ENCODE data around the gene WDR5B.
"Not testable (repeated sequence)": the region's sequence is repeated elsewhere in the genome, so short reads cannot be mapped to it uniquely, and the experiment has no call there.

The WDR5B gene

GRCh38 chr3:122394173-122394572 is 21.7 kb downstream of the WDR5B start:
- Mint-ChIP-seq H3K4me3 (no peak overlapping the region), H3K4me1 (ENCODE audit: low read depth) (peaks cover 36% of the 10 kb centered on the region), H3K36me3 (peaks cover 2% of the 10 kb centered on the region), H3K27ac (no peak overlapping the region), H3K27me3 (no peaks in the 10 kb centered on the region), H3K9me3 (ENCODE audit: low read depth) (no peaks in the 10 kb centered on the region)

DNA sequence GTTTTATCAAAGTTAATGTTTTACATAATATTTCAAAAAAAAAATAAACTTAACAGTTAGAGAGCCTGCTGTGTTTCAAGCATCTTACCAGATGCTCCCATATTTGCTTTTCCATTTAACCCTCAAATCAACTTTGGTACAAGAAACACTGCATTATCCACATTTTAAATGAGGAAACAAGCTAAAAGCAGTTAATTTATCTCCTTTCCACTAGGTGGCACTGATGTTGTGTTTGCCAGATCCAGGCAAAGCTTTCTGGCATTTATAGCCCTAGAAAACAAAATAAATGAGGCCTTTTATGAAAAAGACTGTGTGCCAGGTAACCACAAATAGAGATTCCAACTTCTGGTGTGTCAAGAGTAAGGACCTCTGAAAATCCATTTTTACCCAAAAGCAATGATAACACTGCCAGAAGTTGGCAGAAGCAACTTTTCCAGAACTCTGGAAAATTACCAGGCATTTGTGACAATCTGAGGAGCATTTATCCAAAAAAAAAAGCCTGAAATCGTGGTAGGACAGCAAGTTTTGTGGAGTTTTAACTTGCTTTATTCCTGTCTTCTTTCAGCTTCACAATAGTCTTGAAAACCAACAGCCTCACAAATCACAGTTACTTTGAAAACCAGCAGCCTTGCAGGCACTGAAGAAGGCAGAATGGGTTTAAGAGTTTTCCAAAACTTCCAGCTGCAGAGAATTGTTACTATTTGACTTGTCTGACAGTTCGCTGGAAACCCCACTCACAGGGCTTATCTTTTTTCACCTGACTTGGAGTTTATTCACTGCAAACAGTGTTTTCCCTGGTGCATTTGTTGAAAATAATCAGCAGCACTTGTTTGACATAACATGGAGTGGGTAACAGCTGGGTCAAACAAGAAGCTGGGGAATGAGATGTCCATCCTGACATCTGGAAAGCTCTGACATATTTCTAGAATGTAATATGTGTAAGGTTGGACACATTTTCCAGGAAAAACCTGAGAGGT is 22.7 kb downstream of the WDR5B start:
- H3K4me3 Mint-ChIP-seq, result no peak overlapping the region
- H3K9me3 Mint-ChIP-seq (ENCODE audit: low read depth), result no peaks in the 10 kb centered on the region
- H3K36me3 Mint-ChIP-seq, result peaks cover 2% of the 10 kb centered on the region
- H3K4me1 Mint-ChIP-seq (ENCODE audit: low read depth), result peaks cover 37% of the 10 kb centered on the region
- no peak overlapping the region for H3K27ac Mint-ChIP-seq
- H3K27me3 Mint-ChIP-seq, result no peaks in the 10 kb centered on the region

GRCh38 chr3:122391681-122392446 is 24.0 kb downstream of the WDR5B start:
- peaks cover 2% of the 10 kb centered on the region for H3K36me3 Mint-ChIP-seq
- no peak overlapping the region for H3K4me3 Mint-ChIP-seq
- H3K27me3 Mint-ChIP-seq, result no peaks in the 10 kb centered on the region
- H3K4me1 Mint-ChIP-seq (ENCODE audit: low read depth), result peaks cover 40% of the 10 kb centered on the region
- no peak overlapping the region for H3K27ac Mint-ChIP-seq
- no peaks in the 10 kb centered on the region for H3K9me3 Mint-ChIP-seq (ENCODE audit: low read depth)

- Mint-ChIP-seq H3K36me3 (peaks cover 5% of the 10 kb centered on the region), H3K9me3 (ENCODE audit: low read depth) (no peaks in the 10 kb centered on the region), H3K4me3 (no peak overlapping the region), H3K27ac (no peak overlapping the region), H3K27me3 (no peaks in the 10 kb centered on the region), H3K4me1 (ENCODE audit: low read depth) (peaks cover 42% of the 10 kb centered on the region)
These were observed 25.2 kb downstream of the WDR5B start for GRCh38 chr3:122390665-122391064.

DNA sequence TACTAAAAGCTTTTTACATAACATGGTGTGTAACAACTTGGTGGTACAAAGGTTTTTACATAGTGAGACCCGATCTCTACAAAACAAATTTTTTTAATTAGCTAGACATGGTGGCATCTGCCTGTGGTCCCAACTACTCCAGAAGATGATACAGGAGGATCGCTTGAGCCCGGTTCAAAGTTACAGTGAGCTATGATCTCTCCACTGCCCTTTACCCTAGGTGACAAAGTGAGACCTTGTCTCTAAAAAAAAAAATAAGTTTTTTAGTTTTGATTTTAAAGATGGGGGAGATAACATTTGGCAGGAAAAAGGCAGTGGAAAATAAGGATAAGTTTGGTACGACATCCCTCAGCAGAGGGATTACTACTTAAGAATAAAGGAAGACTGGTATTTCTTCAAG is 26.0 kb downstream of the WDR5B start:
- Mint-ChIP-seq H3K4me3 (no peak overlapping the region), H3K36me3 (peaks cover 5% of the 10 kb centered on the region), H3K27ac (no peak overlapping the region), H3K9me3 (ENCODE audit: low read depth) (no peaks in the 10 kb centered on the region), H3K4me1 (ENCODE audit: low read depth) (peaks cover 41% of the 10 kb centered on the region), H3K27me3 (no peaks in the 10 kb centered on the region)

GRCh38 chr3:122389197-122389596 is 26.7 kb downstream of the WDR5B start:
- Mint-ChIP-seq H3K4me1 (ENCODE audit: low read depth) (peaks cover 44% of the 10 kb centered on the region), H3K9me3 (ENCODE audit: low read depth) (no peaks in the 10 kb centered on the region), H3K36me3 (peaks cover 3% of the 10 kb centered on the region), H3K27ac (peak overlapping the region; percentile 34), H3K27me3 (no peaks in the 10 kb centered on the region), H3K4me3 (no peak overlapping the region)

GRCh38 chr3:122387709-122388108 is 28.2 kb downstream of the WDR5B start:
- Mint-ChIP-seq H3K27ac (no peak overlapping the region), H3K4me3 (no peak overlapping the region), H3K27me3 (no peaks in the 10 kb centered on the region), H3K36me3 (peaks cover 3% of the 10 kb centered on the region), H3K9me3 (ENCODE audit: low read depth) (no peaks in the 10 kb centered on the region), H3K4me1 (ENCODE audit: low read depth) (peaks cover 42% of the 10 kb centered on the region)

DNA sequence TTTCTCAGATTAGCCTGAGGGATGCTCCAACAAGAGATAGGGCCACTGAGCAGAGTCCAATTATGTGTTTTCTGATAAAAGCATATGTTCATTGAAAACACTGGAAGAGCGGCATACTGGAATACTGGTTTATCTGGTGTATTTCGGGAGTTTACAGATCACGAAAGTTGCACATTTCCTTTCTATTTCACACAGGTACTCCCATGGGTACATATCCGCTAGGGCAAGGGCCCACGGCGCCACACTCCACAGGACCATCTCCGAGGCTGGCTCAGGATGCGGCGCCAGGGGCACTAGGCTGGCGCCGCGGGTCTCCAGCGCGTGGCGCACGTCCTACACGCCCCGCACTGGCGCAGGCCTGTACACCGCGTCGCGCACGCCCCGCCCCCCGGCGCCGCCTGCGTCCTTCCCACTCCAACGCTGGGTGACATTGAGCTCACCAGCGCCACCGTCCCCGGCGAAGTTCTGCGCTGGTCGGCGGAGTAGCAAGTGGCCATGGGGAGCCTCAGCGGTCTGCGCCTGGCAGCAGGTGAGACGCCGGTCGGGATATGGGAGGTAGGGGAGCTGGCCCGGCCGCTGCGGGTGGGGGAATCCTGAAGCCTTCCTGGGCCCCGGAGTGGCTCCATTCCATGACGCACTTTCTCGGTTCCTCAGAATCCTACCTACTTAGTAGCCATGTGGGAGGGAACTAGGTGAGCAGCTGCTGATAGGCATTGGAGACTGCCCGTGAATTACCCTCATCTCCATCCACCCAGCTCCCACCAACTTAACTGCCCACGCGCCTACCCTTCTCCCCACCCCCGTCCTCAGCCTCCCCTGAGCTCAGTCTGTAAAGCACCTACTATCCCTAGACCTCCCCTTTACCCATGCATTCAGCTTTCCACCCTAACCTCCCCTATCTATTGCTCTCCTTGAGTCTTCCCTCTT is 31.8 kb downstream of the WDR5B start, which contains the start of gene FAM162A:
TSS of gene FAM162A (plus strand) at position 412 of the 927 bp plus-strand sequence. CDS start at position 496, 84 bp downstream.
- H3K27ac Mint-ChIP-seq, result peak within 1 kb of the TSS; percentile 97
- peaks cover 62% of the 10 kb centered on the region for H3K4me1 Mint-ChIP-seq (ENCODE audit: low read depth)
- H3K36me3 Mint-ChIP-seq, result peaks cover 3% of the 10 kb centered on the region
- H3K4me3 Mint-ChIP-seq, result peak within 1 kb of the TSS; percentile 89
- no peaks in the 10 kb centered on the region for H3K27me3 Mint-ChIP-seq
- no peaks in the 10 kb centered on the region for H3K9me3 Mint-ChIP-seq (ENCODE audit: low read depth)

- Mint-ChIP-seq H3K4me1 (ENCODE audit: low read depth) (peaks cover 65% of the 10 kb centered on the region), H3K36me3 (peaks cover 3% of the 10 kb centered on the region), H3K9me3 (ENCODE audit: low read depth) (no peaks in the 10 kb centered on the region), H3K4me3 (peak within 1 kb of the TSS; percentile 89), H3K27me3 (no peaks in the 10 kb centered on the region), H3K27ac (peak within 1 kb of the TSS; percentile 97)
These were observed 32.8 kb downstream of the WDR5B start, which contains the start of gene MIX23 for GRCh38 chr3:122382888-122383666. Gene MIX23 (minus strand): TSS chr3:122383231. CDS start chr3:122383224, 7 bp downstream.

DNA sequence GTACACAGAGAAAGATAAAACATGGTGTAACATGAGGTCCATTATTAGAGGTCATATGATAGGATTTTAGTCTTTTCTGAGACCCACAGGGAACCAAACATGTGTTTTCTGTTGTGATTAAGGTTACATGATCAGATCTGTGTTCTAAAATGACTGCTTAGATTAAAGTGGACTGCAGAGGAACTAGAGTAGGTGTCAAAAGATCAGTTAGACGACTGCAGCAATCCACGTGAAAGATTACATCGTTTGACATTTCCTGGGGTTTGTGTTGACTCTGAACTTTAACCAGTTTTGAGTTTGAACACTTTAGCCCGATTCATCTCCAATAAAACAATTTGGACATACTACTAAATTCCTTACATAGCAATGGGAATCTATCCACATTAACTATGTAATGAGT is 37.9 kb downstream of the WDR5B start:
- H3K27ac Mint-ChIP-seq, result no peak overlapping the region

DNA sequence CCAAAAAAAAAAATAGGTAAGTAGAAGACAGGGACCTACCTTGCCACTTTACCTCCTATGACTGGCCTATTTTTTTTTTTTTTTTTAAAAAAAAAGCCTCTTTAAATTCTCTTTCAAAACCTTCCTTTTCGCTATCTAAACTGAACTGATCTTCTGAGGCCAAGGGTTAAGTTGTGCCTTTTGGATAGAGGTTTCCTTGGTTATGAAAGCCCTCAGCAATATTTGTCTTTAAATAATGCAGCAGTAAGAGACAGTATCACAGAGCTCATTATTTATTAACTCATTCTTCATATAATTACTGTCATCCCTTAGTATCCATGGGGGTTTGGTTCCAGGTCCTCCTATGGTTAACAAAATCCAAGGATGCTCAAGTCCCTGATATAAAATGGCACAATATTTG is 41.8 kb downstream of the WDR5B start:
- Mint-ChIP-seq H3K4me1 (ENCODE audit: low read depth) (peaks cover 12% of the 10 kb centered on the region), H3K9me3 (ENCODE audit: low read depth) (no peaks in the 10 kb centered on the region), H3K27me3 (no peaks in the 10 kb centered on the region), H3K27ac (no peak overlapping the region), H3K4me3 (no peak overlapping the region), H3K36me3 (peaks cover 14% of the 10 kb centered on the region)

More for the DNA sequence above, 37.9 kb downstream of the WDR5B start:
- no peaks in the 10 kb centered on the region for H3K27me3 Mint-ChIP-seq
- H3K9me3 Mint-ChIP-seq (ENCODE audit: low read depth), result no peaks in the 10 kb centered on the region
- H3K4me1 Mint-ChIP-seq (ENCODE audit: low read depth), result peaks cover 33% of the 10 kb centered on the region
- peaks cover 9% of the 10 kb centered on the region for H3K36me3 Mint-ChIP-seq
- H3K4me3 Mint-ChIP-seq, result no peak overlapping the region

GRCh38 chr3:122366379-122366749 is 49.5 kb downstream of the WDR5B start:
- no peak overlapping the region for H3K4me3 Mint-ChIP-seq
- H3K36me3 Mint-ChIP-seq, result peaks cover 8% of the 10 kb centered on the region
- H3K27me3 Mint-ChIP-seq, result no peaks in the 10 kb centered on the region
- no peak overlapping the region for H3K27ac Mint-ChIP-seq
- H3K4me1 Mint-ChIP-seq (ENCODE audit: low read depth), result peaks cover 1% of the 10 kb centered on the region
- H3K9me3 Mint-ChIP-seq (ENCODE audit: low read depth), result no peaks in the 10 kb centered on the region

DNA sequence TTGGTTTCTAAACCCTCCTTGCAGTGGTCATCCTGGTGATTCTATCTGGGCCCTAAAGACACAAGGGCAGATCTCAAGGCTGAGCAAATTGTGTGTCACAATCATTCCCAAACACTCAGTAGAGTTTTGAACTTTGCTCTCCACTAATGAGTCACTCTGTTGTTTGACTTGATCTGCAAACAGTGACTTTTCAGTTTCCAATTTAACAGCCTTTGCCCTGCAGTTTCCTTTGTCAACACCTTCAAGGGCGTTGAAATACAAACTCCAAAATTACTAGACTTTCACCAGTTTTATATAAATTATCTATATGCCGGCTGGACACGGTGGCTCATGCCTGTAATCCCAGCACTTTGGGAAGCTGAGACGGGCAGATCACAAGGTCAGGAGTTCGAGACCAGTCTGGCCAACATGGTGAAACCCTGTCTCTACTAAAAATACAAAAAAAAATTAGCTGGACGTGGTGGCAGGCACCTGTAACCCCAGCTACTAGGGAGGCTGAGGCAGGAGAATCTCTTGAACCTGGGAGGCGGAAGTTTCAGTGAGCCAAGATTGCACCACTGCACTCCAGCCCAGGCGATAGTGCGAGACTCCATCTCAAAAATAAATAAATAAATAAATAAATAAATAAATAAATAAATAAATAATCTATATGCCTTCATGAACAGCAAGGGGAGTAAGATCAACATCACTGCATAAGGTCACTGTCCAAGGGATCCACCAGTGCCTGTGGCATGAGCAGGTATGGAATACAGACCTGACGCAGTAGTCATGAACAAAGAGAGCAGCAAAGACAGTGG is 50.1 kb downstream of the WDR5B start:
- not testable (repeated sequence) for H3K27me3 Mint-ChIP-seq; H3K9me3 Mint-ChIP-seq (ENCODE audit: low read depth); H3K27ac Mint-ChIP-seq; H3K36me3 Mint-ChIP-seq; H3K4me1 Mint-ChIP-seq (ENCODE audit: low read depth); H3K4me3 Mint-ChIP-seq

Measured in activated naive CD8-positive, alpha-beta T cell (primary cell).